LNCAP (cell line): ENCODE data around the gene IRX1.

Experiments
- CTCF ChIP-seq: fragments of 450-650 bp; IDR thresholded peaks from 2 replicates; pipeline ENCODE4 v1.5.1; 2017; ENCODE audit warnings: mild to moderate bottlenecking

Gene IRX1

GRCh38 chr5:3642231-3642630, 46.6 kb downstream of the IRX1 start:
- TF ChIP-seq CTCF, result no peak

GRCh38 chr5:3650320-3650719, 54.7 kb downstream of the IRX1 start:
- no peak for TF ChIP-seq CTCF

- TF ChIP-seq CTCF, result no peak
These were observed 55.2 kb downstream of the IRX1 start for GRCh38 chr5:3650868-3651267.
